Stimulated activated CD4-positive, alpha-beta T cell treated with anti-CD3 and anti-CD28 coated beads, Interleukin-15, amount 100 ng/mL, for 48 hours (primary cell): ENCODE measurements around the gene APEX1.
"Not testable (repeated sequence)": the region's sequence is repeated elsewhere in the genome, so short reads cannot be mapped to it uniquely, and the experiment has no call there.

Experiments used
- DNase-seq, 2 donors: peaks; one replicate each; pipeline ENCODE4 v3.0.0-alpha.2; 2020; ENCODE audit warnings: low read depth in 2 of 2

The APEX1 gene

GRCh38 chr14:20472536-20473169 lies 17.6 kb downstream of the APEX1 start:
- no peak for DNase-seq

DNA sequence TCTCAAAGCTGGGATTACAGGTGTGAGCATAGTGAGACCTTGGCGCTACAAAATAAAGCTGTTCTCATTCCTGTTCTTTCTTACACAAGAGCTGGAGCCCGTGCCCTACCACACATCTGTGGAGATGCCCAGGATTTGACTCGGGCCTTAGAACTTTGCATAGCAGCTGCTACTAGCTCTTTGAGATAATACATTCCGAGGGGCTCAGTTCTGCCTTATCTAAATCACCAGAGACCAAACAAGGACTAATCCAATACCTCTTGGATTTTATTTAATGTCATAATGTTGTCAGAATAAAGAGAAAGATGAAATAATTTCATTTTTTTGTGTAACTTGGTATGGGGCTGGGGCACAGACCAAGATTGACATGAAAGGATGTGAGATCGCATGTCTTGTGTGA lies 21.8 kb downstream of the APEX1 start:
- no peak for DNase-seq

- DNase-seq: no peak
These were observed 22.3 kb downstream of the APEX1 start for GRCh38 chr14:20477211-20477876.

DNA sequence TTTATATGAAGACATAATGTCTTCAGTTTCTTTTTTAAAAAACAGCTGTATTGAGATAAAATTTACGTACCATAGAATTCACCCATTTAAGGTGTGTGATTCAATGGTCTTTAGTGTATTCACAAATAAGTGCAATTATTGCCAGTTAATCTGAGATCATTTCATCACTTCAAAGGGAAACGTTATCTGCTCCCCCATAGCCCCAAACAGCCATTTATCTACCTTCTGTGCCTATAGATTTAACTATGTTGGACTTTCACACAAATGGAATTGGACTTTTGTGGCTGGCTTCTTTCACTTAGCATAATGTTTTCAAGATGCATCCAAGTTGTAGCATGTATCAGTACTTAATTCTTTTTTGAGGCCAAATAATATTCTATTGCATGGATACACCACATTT lies 23.9 kb downstream of the APEX1 start:
- DNase-seq: no peak

GRCh38 chr14:20482382-20482781 lies 27.4 kb downstream of the APEX1 start:
- DNase-seq: no peak

DNA sequence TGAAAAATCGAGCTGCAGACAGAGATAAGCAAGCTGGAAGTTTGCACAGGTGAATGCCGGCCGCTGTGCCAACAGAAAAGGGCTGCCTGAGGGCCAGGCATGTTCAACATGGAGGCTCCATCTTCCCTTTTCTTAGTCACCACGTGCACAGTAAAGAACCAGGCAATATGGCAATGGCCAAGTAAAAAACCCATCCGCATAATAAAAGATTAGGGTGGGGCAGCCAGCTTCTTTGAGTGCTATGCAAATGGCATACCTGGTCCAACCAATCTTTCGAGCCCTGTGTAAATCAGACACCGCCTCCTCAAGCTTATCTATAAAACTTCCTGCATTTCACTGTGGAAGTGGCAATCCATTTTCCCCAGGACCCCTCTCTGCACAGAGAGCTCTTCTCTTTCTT lies 30.9 kb downstream of the APEX1 start:
- no peak for DNase-seq

GRCh38 chr14:20486684-20487395 lies 31.8 kb downstream of the APEX1 start:
- DNase-seq: no peak

DNA sequence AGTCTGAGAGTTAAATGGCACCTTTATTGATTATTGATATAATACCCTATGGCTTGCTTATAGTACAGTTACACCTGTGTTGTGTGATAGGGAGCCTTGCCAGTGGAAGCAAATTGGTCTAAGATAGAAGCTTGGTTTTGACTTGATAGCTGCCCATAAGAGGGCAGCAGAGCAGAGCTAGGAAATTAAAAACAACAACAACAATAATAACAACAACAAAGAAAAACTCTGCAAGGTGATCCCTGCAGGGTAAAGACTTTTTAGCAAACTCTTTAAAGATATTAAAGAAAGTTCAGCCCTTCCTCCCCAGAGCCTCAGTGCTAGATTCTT lies 32.3 kb downstream of the APEX1 start:
- DNase-seq: no peak

DNA sequence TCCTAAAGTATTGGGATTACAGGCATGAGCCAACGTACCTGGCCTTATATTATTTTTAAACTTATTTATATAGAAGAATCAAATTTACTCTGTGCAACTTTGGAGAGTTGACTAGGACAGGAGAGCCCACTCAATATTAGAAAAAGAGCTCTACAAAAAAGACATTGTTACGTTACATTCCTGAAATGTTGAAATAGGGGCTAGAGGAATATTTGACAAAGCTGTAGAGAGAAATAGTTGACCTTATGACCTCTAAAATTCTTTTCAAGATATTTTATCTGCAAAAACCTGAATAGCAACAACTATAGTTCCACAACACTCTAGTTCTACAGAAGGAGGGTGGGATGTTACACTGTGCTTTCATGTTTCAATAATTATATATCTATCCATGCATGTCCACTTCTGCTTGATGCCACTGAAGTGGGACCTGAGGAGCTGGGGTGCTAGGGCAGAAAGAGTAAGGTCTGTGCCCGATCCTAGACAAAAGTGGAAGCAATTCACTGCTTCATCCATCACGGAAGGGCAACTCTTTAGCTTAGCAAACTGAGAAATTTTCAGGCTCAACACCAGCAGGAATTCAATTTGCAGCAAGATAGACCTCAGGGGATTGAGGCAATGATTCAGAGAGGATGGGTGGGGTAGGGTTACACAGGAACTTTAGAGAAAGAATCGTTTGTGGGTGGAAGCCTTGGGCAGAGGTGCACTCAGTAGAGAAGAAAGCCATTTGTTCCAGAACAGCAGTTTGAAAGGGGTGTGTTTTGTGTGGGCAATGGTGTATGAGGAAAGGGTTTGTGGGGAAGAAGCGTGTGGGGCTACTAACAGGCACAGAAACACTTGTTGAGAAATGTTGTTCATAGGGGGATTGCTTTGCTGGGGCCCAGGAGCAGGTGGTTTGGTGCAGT lies 34.3 kb downstream of the APEX1 start:
- DNase-seq: no peak

- no peak for DNase-seq
These were observed 35.5 kb downstream of the APEX1 start for GRCh38 chr14:20490563-20490962.

DNA sequence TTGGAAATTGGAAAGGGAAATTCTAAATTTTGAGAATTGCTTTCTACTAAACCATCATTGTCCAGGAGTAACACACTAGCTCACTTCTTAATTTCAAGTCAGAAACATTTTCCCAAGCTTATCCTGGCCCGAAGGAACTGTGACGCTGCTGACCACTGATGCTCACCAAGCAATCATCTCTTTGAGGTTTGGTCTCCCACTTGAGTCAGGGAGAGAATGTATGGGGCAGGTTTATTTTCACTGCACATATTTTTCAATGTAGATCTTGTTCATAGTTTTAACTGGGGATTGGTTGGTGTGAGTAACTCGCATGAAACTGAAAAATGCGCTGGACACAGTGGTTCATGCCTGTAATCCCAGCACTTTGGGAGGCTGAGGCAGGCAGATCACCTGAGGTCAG lies 37.5 kb downstream of the APEX1 start:
- DNase-seq: no peak

GRCh38 chr14:20493634-20494033 lies 38.6 kb downstream of the APEX1 start:
- DNase-seq: no peak

DNA sequence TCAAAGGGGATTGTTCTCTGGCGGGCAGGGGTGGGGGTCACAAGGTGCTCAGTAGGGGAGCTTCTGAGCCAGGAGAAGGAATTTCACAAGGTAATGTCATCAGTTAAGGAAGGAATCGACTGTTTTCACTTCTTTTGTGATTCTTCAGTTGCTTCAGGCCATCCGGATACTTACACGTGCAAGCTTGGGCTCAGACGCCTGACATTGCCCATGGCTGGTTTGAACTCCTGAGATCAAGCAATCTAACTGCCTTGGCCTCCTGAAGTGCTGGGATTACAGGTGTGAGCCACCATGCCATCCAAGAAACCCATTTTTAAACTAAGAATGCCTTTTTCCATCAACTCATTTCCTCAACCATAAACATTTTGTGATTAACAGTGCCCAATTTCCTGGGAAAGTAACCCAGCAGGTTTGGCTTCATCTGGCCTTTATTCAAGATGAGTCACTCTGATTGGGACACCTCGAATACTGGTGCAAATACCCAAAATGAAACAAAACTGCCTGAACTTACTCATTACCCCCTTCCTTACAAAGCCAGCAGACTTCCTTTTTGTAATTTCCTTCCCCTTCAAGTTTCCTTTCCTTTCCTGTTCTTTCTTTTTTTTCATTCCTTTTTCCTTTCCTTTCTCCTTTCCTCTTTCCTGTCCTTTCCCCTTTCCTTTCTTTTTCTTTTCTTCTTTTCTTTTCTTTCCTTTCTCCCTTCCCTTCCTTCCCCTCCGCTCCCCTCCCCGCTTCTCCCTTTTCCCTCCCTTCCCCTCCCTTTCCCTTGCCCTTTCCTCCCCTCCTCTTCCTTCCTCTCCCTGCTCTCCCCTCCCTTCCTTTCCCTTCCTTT lies 40.1 kb downstream of the APEX1 start:
- no peak for DNase-seq

GRCh38 chr14:20498622-20499021 lies 43.6 kb downstream of the APEX1 start:
- DNase-seq: no peak

- no peak for DNase-seq
These were observed 44.1 kb downstream of the APEX1 start for GRCh38 chr14:20499108-20499507.

DNA sequence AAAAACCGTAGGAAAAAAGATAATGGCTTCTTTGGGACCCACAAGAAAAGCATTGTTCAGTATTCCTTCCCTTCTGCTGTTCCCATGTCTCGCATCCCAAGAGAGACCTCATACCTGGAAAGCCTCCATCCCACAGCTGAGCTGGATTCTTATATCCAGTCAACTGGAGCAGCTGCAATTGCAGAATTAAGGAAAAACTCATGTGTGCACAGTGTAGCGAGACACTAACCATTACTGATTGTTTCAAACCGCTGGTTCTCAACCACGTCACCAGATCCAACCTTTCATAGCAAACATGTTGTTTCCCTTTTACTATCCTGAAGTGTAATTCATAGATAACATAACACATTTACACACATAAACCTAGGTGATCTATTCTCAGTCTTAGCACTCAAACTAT lies 44.9 kb downstream of the APEX1 start:
- DNase-seq: no peak

DNA sequence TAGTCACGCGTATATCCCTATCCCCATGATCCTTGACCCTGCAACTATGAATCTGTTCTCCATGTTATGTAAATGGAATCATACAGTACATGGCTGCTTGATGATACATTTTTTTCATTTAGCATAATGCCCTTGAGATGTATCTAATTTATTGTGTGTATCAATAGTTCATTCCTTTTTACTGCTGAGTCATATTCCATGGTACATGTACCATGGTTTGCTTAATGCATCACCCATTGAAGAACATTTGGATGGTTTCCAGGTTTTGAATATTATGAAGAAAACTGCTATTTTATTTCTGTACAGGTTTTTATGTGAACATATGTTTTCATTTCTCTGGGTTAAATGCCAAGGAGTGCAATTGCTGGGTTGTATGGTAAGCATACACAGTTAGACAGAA lies 46.3 kb downstream of the APEX1 start:
- DNase-seq: no peak

DNA sequence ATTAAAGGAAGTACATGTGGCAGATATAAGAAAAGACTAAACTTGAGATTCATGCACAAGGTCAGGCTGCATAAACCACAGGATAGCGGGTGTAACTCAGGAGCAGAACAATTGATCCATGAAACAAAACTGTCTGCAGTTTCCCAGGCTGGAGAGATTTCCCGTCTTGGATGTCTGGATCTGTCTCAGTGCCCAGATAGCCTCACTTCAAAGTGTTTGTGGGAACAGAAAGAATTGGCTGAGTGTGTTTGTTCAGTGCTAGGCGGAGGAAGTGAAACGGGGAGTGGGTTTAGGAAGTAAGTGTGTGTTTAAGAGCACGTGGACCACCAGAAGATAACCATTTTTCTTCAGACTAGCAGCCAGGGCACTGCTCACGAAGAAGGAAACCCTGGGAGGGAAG lies 48.9 kb downstream of the APEX1 start:
- DNase-seq: no peak

GRCh38 chr14:20506276-20506675 lies 51.2 kb downstream of the APEX1 start:
- not testable (repeated sequence) for DNase-seq

- not testable (repeated sequence) for DNase-seq
These were observed 51.7 kb downstream of the APEX1 start for GRCh38 chr14:20506752-20507151.
